Testis (tissue), 3 donors: Measurements from ENCODE around the gene KCNQ1. TPM values are rescaled to one million over a fixed set of nuclear protein-coding genes. Genes with fewer than 3 reads are reported as not detected.
A peak's percentile ranks its signal among the peaks of the same experiment; 100 is the strongest.

Experiments used
- DNase-seq: peaks from one replicate; pipeline ENCODE4 v3.0.0-alpha.2; 2019
- H3K27ac ChIP-seq, 2 donors: fragments of 200-600 bp; sonication (generic); one replicate each; pipeline ENCODE4 v1.5.1; 2019
- H3K27me3 ChIP-seq: fragments of 200-600 bp; sonication (generic); one replicate; pipeline ENCODE4 v1.5.1; 2019
- H3K36me3 ChIP-seq: fragments of 200-600 bp; sonication (generic); one replicate; pipeline ENCODE4 v1.5.1; 2017; ENCODE audit warnings: low read depth; ENCODE audit errors: missing control alignments
- H3K4me1 ChIP-seq: fragments of 200-600 bp; sonication (generic); one replicate; pipeline ENCODE4 v1.5.1; 2019
- H3K4me3 ChIP-seq, 2 donors: fragments of 200-600 bp; sonication (generic); one replicate each; pipeline ENCODE4 v1.5.1; 2017 to 2019
- H3K9me3 ChIP-seq: fragments of 200-600 bp; sonication (generic); one replicate; pipeline ENCODE4 v1.5.1; 2017
- POLR2A ChIP-seq: fragments of 450-650 bp; IDR thresholded peaks from one replicate; pipeline ENCODE4 v1.6.1; 2017; ENCODE audit warnings: antibody characterized with exemption, mild to moderate bottlenecking, moderate library complexity
- WGBS, 2 donors: methylation state at CpG; one replicate each; pipeline ENCODE4 v1.1.5; 2018; 5-methylcytosine and 5-hydroxymethylcytosine counted together
- intact Hi-C: fragments of 100-400 bp; cut with DNase I; formaldehyde crosslinking; loops from one replicate; pipeline ENCODE4 v1.15.1; 2023; ENCODE audit warnings: low total_unique reads
- polyA plus RNA-seq: library from polyadenylated mRNA; stranded (reverse); fragments of 350-450 nt; fragmentation: Illumina TruSeq; extraction: RNeasy Lipid Tissue Mini Kit (QIAGEN cat#74804); gene quantifications from one replicate; pipeline ENCODE4 v1.2.3, GENCODE V29; 2014; ENCODE audit warnings: low read depth, low replicate concordance; ENCODE audit not compliant: insufficient read depth
- total RNA-seq, 2 donors: library from RNA; depleted of rRNA; stranded (reverse); fragments of >200 nt; gene quantifications; one replicate each; pipeline ENCODE4 v1.2.3, GENCODE V29; 2016
- TF ChIP-seq, protein P1 (sequence below), 3 experiments: fragments of 450-650 bp in 2 of 3; fragments of 200-600 bp in 1 of 3; sonication (generic) in 1 of 3; IDR thresholded peaks; one replicate each; pipeline ENCODE4 v1.5.1; 2016 to 2019; ENCODE audit warnings: antibody characterized with exemption in 3 of 3, mild to moderate bottlenecking in 2 of 3, moderate library complexity in 1 of 3

Gene KCNQ1
- total and polyA plus RNA-seq, 3 donors from 2014 or later = 6.0 to 24.2 (median 12.8) TPM

DNA sequence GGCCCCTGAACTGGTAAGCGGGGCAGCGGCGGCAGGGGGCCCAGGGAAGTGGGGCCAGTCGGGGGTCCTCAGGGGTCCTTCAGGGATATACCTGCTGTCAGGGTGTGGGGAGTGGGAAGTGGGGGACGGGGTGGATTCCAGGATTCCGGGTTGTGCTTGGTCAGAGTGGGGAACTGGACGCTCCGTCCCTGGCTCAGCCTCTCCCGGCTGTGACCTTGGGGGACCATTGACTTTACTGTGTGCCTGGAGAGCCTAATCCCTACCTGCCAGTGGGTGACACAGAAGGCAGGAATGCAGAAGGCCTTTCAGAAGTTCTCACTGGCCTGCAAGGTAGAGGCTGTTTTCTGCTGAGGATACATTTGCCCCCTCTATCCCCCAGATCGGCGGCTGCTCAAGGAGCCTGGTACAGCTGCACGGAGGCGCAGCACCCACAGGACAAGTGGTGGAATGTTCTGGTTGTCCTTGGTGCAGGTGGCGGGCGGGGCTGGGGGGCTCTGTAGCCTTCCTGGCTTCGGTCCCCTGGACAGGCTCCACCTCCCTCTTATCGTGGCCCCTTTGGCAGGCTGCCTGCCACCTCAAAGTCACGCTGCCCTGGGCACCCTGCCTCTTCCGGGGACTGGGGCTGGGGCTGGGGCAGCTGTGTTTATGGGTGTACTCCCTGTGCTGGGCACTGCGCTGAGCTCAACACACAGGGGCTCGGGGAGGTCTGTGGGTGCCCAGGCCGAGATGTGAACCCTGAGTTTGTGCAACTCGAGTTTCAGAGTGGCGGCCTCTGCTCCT, 18.4 kb downstream of the KCNQ1 start:
- peak; percentile 91 for DNase-seq
- no peaks in the 10 kb centered on the region for H3K9me3 ChIP-seq
- H3K36me3 ChIP-seq = no peaks in the 10 kb centered on the region
- H3K27ac ChIP-seq = peak overlapping the region in 1 of 2 donors; percentile 68
- 63 to 67% methylated on average over 1 to 23 of the region's 24 CpGs for WGBS, 2 donors
- no peaks in the 10 kb centered on the region for H3K27me3 ChIP-seq
- H3K4me3 ChIP-seq = no peak overlapping the region
- intact Hi-C loops = no loop called here
- no peak for TF ChIP-seq POLR2A
- TF ChIP-seq, protein P1, sequence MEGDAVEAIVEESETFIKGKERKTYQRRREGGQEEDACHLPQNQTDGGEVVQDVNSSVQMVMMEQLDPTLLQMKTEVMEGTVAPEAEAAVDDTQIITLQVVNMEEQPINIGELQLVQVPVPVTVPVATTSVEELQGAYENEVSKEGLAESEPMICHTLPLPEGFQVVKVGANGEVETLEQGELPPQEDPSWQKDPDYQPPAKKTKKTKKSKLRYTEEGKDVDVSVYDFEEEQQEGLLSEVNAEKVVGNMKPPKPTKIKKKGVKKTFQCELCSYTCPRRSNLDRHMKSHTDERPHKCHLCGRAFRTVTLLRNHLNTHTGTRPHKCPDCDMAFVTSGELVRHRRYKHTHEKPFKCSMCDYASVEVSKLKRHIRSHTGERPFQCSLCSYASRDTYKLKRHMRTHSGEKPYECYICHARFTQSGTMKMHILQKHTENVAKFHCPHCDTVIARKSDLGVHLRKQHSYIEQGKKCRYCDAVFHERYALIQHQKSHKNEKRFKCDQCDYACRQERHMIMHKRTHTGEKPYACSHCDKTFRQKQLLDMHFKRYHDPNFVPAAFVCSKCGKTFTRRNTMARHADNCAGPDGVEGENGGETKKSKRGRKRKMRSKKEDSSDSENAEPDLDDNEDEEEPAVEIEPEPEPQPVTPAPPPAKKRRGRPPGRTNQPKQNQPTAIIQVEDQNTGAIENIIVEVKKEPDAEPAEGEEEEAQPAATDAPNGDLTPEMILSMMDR (IDR thresholded peaks at IDR 0.05) = no peak
- H3K4me1 ChIP-seq = peaks cover 45% of the 10 kb centered on the region

DNA sequence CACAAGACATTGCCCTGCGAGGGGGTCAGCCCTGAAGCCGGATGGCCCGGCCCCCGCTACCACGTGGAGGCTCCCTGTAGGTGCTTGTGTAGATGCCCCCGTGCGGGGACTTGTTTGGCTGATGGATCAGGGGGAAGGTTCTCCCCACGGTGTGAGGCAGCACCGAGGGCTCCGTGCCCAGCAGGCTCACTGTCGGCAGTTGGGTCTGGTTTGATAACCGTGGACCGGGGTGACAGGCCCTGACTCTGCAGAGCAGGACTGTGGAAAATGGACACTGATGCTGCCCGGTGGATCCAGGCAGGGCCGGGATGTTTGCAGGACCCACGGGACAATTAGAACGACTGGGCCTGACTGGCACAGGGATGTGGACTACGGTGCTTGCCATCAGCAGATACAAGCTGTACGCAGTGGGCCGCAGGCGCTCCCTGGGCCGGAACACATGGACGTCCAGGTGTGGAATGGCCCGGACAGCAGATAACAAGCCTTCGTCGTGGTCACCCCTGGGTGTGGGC, 19.0 kb downstream of the KCNQ1 start:
- TF ChIP-seq, protein P1 (IDR thresholded peaks at IDR 0.05) = no peak
- TF ChIP-seq POLR2A = no peak
- 55 to 69% methylated on average over 21 of the region's 26 CpGs for WGBS, 2 donors
- Histone ChIP-seq H3K27me3 (no peaks in the 10 kb centered on the region), H3K9me3 (no peaks in the 10 kb centered on the region), H3K4me3 (no peak overlapping the region), H3K36me3 (no peaks in the 10 kb centered on the region), H3K27ac (no peak overlapping the region), H3K4me1 (peaks cover 45% of the 10 kb centered on the region)
- no peak for DNase-seq
- intact Hi-C loops = no loop called here

DNA sequence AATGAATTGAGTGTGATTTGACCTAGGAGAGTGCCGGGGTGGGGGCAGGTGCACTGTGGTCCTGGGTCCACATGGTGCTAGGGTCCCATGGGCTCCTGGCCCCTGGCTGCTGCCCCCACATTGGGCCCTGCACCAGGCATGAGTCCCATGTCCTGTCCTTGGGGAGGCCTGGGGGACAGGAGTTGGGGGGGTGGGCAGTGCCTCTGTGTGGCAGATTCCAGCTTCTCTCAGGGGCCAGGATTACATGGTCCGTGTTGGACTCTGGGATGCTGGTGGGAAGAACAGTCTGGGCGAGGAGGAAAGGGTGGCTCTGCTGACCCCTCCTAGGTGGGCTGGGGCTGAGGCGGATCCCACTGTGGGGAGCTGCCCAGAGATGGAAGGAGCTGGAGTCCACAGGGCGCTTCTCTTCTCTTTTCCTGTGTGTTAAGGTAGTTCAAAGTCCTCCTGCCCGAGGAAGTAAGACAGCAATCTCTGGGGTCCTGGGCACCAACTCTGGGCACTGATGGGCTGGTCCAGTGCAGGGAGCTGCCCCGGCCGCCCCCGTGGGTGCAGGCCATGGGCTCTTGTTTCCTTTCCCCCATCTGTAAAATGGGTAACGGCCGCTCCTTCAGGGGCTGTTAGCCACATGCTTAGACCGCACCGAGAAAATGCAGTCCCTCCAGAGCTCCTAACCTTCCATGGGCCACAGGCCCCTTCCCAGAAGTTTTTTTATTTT, 19.8 kb downstream of the KCNQ1 start:
- DNase-seq = peak; percentile 11
- WGBS, 2 donors = 88 to 94% methylated on average over 10 to 13 of the region's 13 CpGs

DNA sequence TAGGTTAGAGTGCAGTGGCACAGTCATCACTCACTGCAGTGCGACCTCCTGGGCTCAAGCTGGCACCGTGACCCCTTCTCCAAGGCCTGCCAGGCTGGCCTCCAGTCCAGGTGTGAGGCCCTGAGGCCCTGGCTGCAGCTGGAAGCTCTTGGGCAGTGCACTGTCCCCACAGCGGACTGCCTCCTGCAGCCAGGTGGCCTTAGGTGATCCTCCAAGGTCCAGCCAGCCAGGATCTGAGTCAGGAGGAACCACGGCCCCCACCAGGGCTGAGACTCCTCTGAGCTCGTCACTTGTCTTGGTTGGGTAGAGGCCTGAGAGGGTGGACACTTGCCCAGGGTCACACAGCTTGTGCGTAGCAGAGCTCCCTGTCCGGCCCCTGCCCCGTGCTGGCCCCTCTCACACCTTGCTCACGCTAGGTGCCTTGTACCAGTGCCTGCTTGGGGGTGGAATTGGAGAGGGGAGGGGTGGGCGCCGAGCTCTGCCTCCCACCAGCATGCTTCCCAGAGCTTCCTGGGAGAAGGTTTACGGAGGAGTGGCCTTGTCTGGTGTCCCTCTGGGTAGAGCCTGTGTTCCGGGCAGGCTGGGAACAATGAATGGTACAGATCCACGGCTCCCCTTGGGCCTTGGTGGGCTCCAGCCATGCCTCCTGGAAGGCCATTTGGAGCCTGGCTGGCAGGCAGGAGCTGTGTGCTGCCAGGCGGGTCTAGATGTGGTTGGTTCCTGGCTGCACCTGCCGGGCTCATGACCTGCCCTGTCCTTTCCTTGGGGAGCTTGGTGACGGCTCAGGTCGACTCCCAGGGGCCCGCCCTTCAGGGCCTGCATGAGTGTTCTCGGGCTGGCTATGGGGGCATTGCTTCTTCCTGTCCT, 20.6 kb downstream of the KCNQ1 start:
- Histone ChIP-seq H3K27me3 (no peaks in the 10 kb centered on the region), H3K4me1 (peaks cover 45% of the 10 kb centered on the region), H3K36me3 (no peaks in the 10 kb centered on the region), H3K27ac (no peak overlapping the region), H3K9me3 (no peaks in the 10 kb centered on the region), H3K4me3 (no peak overlapping the region)
- peak; percentile 16 for DNase-seq
- 79 to 85% methylated on average over 8 to 20 of the region's 20 CpGs for WGBS, 2 donors
- no peak for TF ChIP-seq POLR2A
- TF ChIP-seq, protein P1 (IDR thresholded peaks at IDR 0.05) = no peak
- intact Hi-C loops = no loop called here

More for the DNA sequence above, 19.8 kb downstream of the KCNQ1 start:
- Histone ChIP-seq H3K27me3 (no peaks in the 10 kb centered on the region), H3K27ac (no peak overlapping the region), H3K9me3 (no peaks in the 10 kb centered on the region), H3K4me1 (peaks cover 45% of the 10 kb centered on the region), H3K36me3 (no peaks in the 10 kb centered on the region), H3K4me3 (no peak overlapping the region)
- no peak for TF ChIP-seq POLR2A
- TF ChIP-seq, protein P1 (IDR thresholded peaks at IDR 0.05) = no peak
- intact Hi-C loops = no loop called here
